Breast epithelium (tissue), 3 donors: ENCODE results near the gene ADD1.

Experiments
- POLR2A ChIP-seq: fragments of 450-650 bp; IDR thresholded peaks from one replicate; pipeline ENCODE4 v1.6.1; 2016; ENCODE audit warnings: antibody characterized with exemption, mild to moderate bottlenecking, moderate library complexity
- TF ChIP-seq, protein P1 (sequence below), 3 donors: fragments of 450-650 bp; IDR thresholded peaks; one replicate each; pipeline ENCODE4 v1.5.1; 2016 to 2017; ENCODE audit warnings: antibody characterized with exemption in 3 of 3, mild to moderate bottlenecking in 3 of 3, moderate library complexity in 3 of 3

GRCh38 chr4:2893772-2894171 is 50.1 kb downstream of the ADD1 start:
- TF ChIP-seq POLR2A, result no peak
- TF ChIP-seq, protein P1, sequence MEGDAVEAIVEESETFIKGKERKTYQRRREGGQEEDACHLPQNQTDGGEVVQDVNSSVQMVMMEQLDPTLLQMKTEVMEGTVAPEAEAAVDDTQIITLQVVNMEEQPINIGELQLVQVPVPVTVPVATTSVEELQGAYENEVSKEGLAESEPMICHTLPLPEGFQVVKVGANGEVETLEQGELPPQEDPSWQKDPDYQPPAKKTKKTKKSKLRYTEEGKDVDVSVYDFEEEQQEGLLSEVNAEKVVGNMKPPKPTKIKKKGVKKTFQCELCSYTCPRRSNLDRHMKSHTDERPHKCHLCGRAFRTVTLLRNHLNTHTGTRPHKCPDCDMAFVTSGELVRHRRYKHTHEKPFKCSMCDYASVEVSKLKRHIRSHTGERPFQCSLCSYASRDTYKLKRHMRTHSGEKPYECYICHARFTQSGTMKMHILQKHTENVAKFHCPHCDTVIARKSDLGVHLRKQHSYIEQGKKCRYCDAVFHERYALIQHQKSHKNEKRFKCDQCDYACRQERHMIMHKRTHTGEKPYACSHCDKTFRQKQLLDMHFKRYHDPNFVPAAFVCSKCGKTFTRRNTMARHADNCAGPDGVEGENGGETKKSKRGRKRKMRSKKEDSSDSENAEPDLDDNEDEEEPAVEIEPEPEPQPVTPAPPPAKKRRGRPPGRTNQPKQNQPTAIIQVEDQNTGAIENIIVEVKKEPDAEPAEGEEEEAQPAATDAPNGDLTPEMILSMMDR (IDR thresholded peaks at IDR 0.05), result no peak
